ENCODE results near the gene PAGE1.

PAGE1 gene

DNA sequence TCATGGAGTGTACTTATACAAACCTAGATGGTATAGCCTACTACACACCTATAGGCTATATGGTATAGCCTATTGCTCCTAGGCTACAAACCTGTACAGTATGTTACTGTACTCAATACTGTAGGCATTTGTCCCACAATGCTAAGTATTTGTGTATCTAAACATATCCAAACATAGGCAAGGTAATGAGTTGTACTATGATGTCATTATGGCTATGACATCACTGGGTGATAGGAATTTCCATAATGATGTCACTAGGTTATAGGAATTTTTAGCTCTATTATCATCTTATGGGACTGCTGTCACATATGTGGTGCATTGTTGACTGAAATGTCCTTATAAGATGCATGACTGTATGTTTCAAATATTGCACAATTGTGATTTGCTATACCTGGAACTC, 5.5 kb upstream of the PAGE1 start:
- H3K27me3 ChIP-seq (ENCODE audit: control insufficient read depth, insufficient read depth, low read length) = no peaks in the 10 kb centered on the region
- no peaks in the 10 kb centered on the region for H3K4me1 ChIP-seq (ENCODE audit: control insufficient read depth, insufficient read depth, low read length)
- H3K36me3 ChIP-seq (ENCODE audit: control insufficient read depth, insufficient read depth, low read length) = no peaks in the 10 kb centered on the region
- no peak overlapping the region for H3K9ac ChIP-seq (ENCODE audit: low read length)
- H3K27ac ChIP-seq (ENCODE audit: low read depth, low read length) = no peak overlapping the region
- H3K4me3 ChIP-seq (ENCODE audit: low read length) = no peak overlapping the region

DNA sequence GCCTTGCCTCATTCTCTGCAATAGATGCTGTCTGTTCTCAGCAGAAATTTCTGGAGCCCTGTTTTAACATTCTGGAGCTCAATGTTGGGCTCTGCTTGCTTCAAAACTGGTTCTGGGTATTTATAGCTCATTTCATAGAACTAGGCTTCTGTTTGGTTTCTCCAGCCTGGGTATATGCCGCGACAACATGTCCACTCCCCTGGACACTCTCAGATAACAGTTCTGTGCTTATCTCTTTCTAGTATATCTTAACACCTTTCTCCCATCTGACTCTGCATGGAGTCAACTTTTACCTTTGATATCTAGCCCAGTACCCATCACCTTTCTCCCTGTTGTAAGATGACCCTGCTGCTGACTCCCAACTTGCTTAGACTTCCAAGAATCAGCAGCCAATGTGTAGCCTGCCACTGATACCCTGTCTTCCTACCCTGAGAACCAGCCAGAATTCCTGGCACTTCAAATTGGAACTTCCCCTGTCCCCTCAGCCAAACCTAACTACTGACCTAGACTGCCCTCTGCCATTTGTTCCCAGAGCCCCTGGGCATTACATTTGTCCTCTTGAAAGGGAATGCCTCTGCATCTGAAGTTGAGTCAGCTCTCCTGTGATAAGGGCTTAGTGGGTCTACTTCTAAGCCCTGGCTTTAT, 20.6 kb downstream of the PAGE1 start:
- no peaks in the 10 kb centered on the region for H3K4me1 ChIP-seq (ENCODE audit: control insufficient read depth, insufficient read depth, low read length)
- no peak overlapping the region for H3K4me3 ChIP-seq (ENCODE audit: low read length)
- no peak overlapping the region for H3K27ac ChIP-seq (ENCODE audit: low read depth, low read length)
- no peak overlapping the region for H3K9ac ChIP-seq (ENCODE audit: low read length)
- no peaks in the 10 kb centered on the region for H3K36me3 ChIP-seq (ENCODE audit: control insufficient read depth, insufficient read depth, low read length)
- no peaks in the 10 kb centered on the region for H3K27me3 ChIP-seq (ENCODE audit: control insufficient read depth, insufficient read depth, low read length)

DNA sequence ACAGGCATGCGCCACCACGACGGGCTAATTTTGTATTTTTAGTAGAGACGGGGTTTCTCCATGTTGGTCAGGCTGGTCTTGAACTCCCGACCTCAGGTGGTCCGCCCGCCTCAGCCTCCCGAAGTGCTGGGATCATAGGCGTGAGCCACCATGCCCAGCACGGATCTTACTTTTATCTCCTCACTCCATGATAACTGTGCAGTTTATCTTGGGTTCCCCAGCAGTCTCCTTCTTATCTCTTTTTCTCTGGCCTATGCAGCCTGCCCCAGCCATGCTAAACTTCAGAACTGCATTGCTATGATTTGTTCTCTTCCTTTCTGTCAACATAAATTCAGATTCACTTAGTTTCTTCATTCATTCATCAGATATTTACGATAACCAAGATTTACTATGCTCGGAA, 22.4 kb downstream of the PAGE1 start:
- H3K27me3 ChIP-seq (ENCODE audit: control insufficient read depth, insufficient read depth, low read length) = no peaks in the 10 kb centered on the region
- no peaks in the 10 kb centered on the region for H3K4me1 ChIP-seq (ENCODE audit: control insufficient read depth, insufficient read depth, low read length)
- no peaks in the 10 kb centered on the region for H3K36me3 ChIP-seq (ENCODE audit: control insufficient read depth, insufficient read depth, low read length)
- H3K9ac ChIP-seq (ENCODE audit: low read length) = no peak overlapping the region
- H3K27ac ChIP-seq (ENCODE audit: low read depth, low read length) = no peak overlapping the region
- H3K4me3 ChIP-seq (ENCODE audit: low read length) = no peak overlapping the region

DNA sequence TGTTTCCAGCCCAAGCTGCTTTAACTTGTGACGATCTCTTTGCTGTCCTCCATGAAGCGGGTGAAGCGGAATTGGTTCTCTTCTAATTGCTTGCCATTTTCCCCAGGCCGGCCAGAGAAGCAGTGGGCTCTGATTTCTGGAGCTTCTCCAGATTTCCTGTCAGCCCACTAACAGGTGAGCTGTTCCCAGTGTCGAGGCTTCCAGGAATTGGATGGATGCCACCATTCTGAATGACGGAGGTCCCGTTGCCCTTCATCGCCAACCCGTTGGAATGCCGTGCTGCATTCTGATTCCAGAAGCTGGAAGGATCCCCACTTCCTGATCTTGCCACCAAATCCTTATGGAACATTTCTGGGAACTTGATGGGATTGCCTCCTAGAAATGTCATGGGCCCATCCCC, 31.0 kb downstream of the PAGE1 start:
- H3K4me1 ChIP-seq (ENCODE audit: control insufficient read depth, insufficient read depth, low read length) = no peaks in the 10 kb centered on the region
- H3K27me3 ChIP-seq (ENCODE audit: control insufficient read depth, insufficient read depth, low read length) = peaks cover 2% of the 10 kb centered on the region
- no peaks in the 10 kb centered on the region for H3K36me3 ChIP-seq (ENCODE audit: control insufficient read depth, insufficient read depth, low read length)
- H3K9ac ChIP-seq (ENCODE audit: low read length) = no peak overlapping the region
- H3K27ac ChIP-seq (ENCODE audit: low read depth, low read length) = no peak overlapping the region
- H3K4me3 ChIP-seq (ENCODE audit: low read length) = no peak overlapping the region

DNA sequence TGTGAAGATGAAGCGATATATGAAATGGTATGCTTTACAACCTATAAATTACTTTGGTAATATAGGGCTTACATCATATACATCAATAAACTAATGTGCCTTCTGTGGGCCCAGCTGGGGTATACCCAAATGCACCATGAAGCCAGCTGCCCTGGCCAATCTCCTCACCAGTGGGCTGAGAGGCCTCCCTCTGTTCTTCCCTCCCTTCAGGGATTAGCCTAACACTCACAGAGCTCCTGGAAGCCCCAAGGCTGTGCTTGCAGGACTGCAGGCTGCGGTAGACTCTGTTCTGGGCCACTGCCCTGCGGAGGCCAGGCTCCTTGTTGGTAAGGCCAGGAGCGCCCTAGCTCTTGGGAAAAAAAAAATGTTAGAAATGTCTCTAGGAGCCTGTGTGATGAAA, 33.9 kb downstream of the PAGE1 start:
- Histone ChIP-seq H3K4me3 (ENCODE audit: low read length) (no peak overlapping the region), H3K4me1 (ENCODE audit: control insufficient read depth, insufficient read depth, low read length) (no peaks in the 10 kb centered on the region), H3K27me3 (ENCODE audit: control insufficient read depth, insufficient read depth, low read length) (peaks cover 2% of the 10 kb centered on the region), H3K36me3 (ENCODE audit: control insufficient read depth, insufficient read depth, low read length) (no peaks in the 10 kb centered on the region), H3K9ac (ENCODE audit: low read length) (no peak overlapping the region), H3K27ac (ENCODE audit: low read depth, low read length) (no peak overlapping the region)

DNA sequence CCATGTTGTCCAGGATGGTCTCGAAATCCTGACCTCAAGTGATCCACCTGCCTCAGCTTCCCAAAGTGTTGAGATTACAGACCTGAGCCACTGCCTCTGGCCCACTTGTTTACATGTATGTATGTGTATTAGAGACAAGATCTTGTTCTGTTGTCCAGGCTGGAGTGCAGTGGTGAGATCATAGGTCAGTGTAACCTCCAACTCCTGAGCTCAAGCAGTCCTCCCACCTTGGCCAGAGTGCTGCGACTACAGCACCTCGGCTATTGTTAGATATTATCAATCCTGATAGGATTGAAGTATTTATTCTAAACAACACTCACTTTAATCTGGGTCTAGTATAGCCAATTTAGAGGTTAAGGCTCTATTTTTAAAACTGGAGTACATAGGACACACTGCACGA, 36.0 kb downstream of the PAGE1 start:
- Histone ChIP-seq H3K9ac (ENCODE audit: low read length) (no peak overlapping the region), H3K4me1 (ENCODE audit: control insufficient read depth, insufficient read depth, low read length) (no peaks in the 10 kb centered on the region), H3K27ac (ENCODE audit: low read depth, low read length) (no peak overlapping the region), H3K36me3 (ENCODE audit: control insufficient read depth, insufficient read depth, low read length) (no peaks in the 10 kb centered on the region), H3K4me3 (ENCODE audit: low read length) (no peak overlapping the region), H3K27me3 (ENCODE audit: control insufficient read depth, insufficient read depth, low read length) (peaks cover 2% of the 10 kb centered on the region)

DNA sequence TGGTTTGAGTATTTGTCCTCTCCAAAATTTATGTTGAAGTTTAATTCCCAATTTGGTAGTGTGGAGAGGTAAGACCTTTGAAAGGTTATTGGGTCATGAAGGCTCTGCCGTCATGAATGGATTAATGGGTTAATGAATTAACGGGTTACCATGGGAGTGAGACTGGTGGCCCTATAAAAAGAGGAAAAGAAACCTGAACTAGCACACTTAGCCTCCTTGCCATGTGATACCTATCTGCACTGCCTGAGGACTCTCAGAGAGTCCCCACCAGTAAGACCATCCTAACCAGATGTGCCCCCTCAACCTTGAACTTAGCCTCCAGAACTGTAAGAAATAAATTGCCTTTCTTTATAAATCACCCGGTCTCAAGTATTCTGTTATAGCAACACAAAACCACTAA, 39.3 kb downstream of the PAGE1 start:
- H3K27me3 ChIP-seq (ENCODE audit: control insufficient read depth, insufficient read depth, low read length) = peaks cover 2% of the 10 kb centered on the region
- no peak overlapping the region for H3K9ac ChIP-seq (ENCODE audit: low read length)
- H3K27ac ChIP-seq (ENCODE audit: low read depth, low read length) = no peak overlapping the region
- H3K36me3 ChIP-seq (ENCODE audit: control insufficient read depth, insufficient read depth, low read length) = no peaks in the 10 kb centered on the region
- H3K4me3 ChIP-seq (ENCODE audit: low read length) = no peak overlapping the region
- H3K4me1 ChIP-seq (ENCODE audit: control insufficient read depth, insufficient read depth, low read length) = no peaks in the 10 kb centered on the region

DNA sequence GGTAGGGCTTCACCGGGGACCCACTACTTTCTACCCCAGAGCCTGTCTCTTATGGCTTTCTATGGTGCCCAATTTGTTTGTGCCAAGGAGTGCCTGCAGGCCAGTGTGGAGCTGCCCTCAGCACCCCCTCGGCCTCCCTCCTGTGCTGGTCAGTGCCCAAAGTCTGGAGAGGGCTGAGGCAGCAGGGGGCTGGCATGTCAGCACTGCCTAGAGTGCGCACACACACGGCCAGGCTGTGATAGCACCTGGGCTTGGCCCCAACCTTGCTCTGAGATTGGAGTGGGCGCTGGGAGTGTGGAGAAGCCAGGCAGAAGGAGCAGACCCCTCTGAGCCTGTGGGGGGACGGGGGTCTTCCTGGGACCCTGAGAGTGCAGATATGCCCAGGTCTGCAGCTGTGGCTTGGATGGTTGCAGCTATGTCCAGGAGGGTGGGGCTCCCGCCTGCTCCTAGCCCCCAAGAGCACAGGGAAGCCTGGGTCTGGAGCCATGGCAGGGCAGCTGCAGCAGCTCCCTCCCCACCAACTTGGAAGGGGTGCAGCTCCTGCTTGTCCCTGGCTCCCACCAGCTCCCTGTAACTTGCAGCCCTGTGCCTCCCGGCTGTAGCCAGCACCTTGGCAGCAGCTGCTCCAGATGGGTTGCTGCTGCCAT, 50.7 kb downstream of the PAGE1 start:
- Histone ChIP-seq H3K9ac (ENCODE audit: low read length) (no peak overlapping the region), H3K27me3 (ENCODE audit: control insufficient read depth, insufficient read depth, low read length) (peaks cover 5% of the 10 kb centered on the region), H3K4me3 (ENCODE audit: low read length) (no peak overlapping the region), H3K36me3 (ENCODE audit: control insufficient read depth, insufficient read depth, low read length) (no peaks in the 10 kb centered on the region), H3K27ac (ENCODE audit: low read depth, low read length) (no peak overlapping the region), H3K4me1 (ENCODE audit: control insufficient read depth, insufficient read depth, low read length) (no peaks in the 10 kb centered on the region)
